ENCODE data around the gene TANC1. TPM values are rescaled to one million over a fixed set of nuclear protein-coding genes. Genes with fewer than 3 reads are reported as not detected.

The TANC1 gene
- total RNA-seq (under 1 TPM; 0.05 to 0.13 TPM), polyA plus RNA-seq (under 1 TPM in 2 of 3 donors, not detected in 1; 0.05 to 0.17 TPM), total RNA-seq (0 to 0.78 (median 0.27) reads per million in 6 experiments)

- DNase-seq (peak in 8 of 10 donors; percentile 8 to 42 (median 22)), ATAC-seq (peak; percentile 61 to 87)
- Mint-ChIP-seq H3K27me3 (peaks cover 18 to 49% (median 35%) of the 10 kb centered on the region in 5 donors), H3K4me3 (peak within 1 kb of the TSS; percentile 70 to 90 (median 83)), H3K9me3 (peaks cover 0 to 2% (median 0%) of the 10 kb centered on the region in 9 donors), H3K36me3 (no peaks in the 10 kb centered on the region), H3K27ac (peak within 1 kb of the TSS in 1 of 10 donors; percentile 48), H3K4me1 (peaks cover 7 to 17% (median 15%) of the 10 kb centered on the region in 4 donors)
- POLR2A ChIA-PET, result no interaction called here
These were observed at the start of gene TANC1 for GRCh38 chr2:158968396-158969161. TSS of gene TANC1 (plus strand) at chr2:158968640. CDS start at chr2:159065911, 97,271 bp downstream.

GRCh38 chr2:158921599-158922408, 46.6 kb upstream of the TANC1 start:
- ATAC-seq (no peak), DNase-seq (no peak)
- H3K9me3 Mint-ChIP-seq, result peaks cover 0 to 2% (median 0%) of the 10 kb centered on the region in 9 donors
- H3K36me3 Mint-ChIP-seq, result no peaks in the 10 kb centered on the region
- no peak overlapping the region for H3K4me3 Mint-ChIP-seq
- POLR2A ChIA-PET, result no interaction called here
- H3K27ac Mint-ChIP-seq, result no peak overlapping the region
- peaks cover 0 to 6% (median 2%) of the 10 kb centered on the region in 5 donors for H3K27me3 Mint-ChIP-seq
- no peaks in the 10 kb centered on the region for H3K4me1 Mint-ChIP-seq

GRCh38 chr2:158922601-158923000, 45.8 kb upstream of the TANC1 start:
- no peak for DNase-seq
- POLR2A ChIA-PET, result no interaction called here
- Mint-ChIP-seq H3K27ac (no peak overlapping the region), H3K9me3 (peaks cover 0 to 2% (median 0%) of the 10 kb centered on the region in 9 donors), H3K4me3 (no peak overlapping the region), H3K27me3 (peaks cover 0 to 6% (median 2%) of the 10 kb centered on the region in 5 donors), H3K36me3 (no peaks in the 10 kb centered on the region), H3K4me1 (no peaks in the 10 kb centered on the region)
- ATAC-seq, result no peak

GRCh38 chr2:158923180-158923594, 45.3 kb upstream of the TANC1 start:
- H3K9me3 Mint-ChIP-seq, result peaks cover 0 to 2% (median 0%) of the 10 kb centered on the region in 9 donors
- H3K27ac Mint-ChIP-seq, result no peak overlapping the region
- H3K4me3 Mint-ChIP-seq, result no peak overlapping the region
- peaks cover 0 to 6% (median 2%) of the 10 kb centered on the region in 5 donors for H3K27me3 Mint-ChIP-seq
- no peaks in the 10 kb centered on the region for H3K36me3 Mint-ChIP-seq
- ATAC-seq (no peak), DNase-seq (no peak)
- H3K4me1 Mint-ChIP-seq, result no peaks in the 10 kb centered on the region
- POLR2A ChIA-PET, result no interaction called here

GRCh38 chr2:158923641-158924040, 44.8 kb upstream of the TANC1 start:
- ATAC-seq (no peak), DNase-seq (no peak)
- Mint-ChIP-seq H3K4me3 (no peak overlapping the region), H3K4me1 (no peaks in the 10 kb centered on the region), H3K9me3 (peaks cover 0 to 5% (median 0%) of the 10 kb centered on the region in 9 donors), H3K27ac (no peak overlapping the region), H3K27me3 (peaks cover 1 to 7% (median 2%) of the 10 kb centered on the region in 5 donors), H3K36me3 (peaks cover 0 to 2% (median 0%) of the 10 kb centered on the region in 3 donors)
- POLR2A ChIA-PET, result no interaction called here

GRCh38 chr2:158926478-158926948, 41.9 kb upstream of the TANC1 start:
- Mint-ChIP-seq H3K4me3 (no peak overlapping the region), H3K4me1 (no peaks in the 10 kb centered on the region), H3K27ac (no peak overlapping the region), H3K9me3 (peaks cover 2 to 26% (median 9%) of the 10 kb centered on the region in 9 donors), H3K36me3 (peaks cover 0 to 15% (median 0%) of the 10 kb centered on the region in 3 donors), H3K27me3 (peaks cover under 1 to 11% (median 4%) of the 10 kb centered on the region in 5 donors)
- DNase-seq, result no peak
- POLR2A ChIA-PET, result interaction anchor here (0.8 kb wide), 1 partner anchor 184 kb away, joined by 3 read pairs; no protein-coding TSS in a partner anchor
- no peak for ATAC-seq

GRCh38 chr2:158928515-158928914, 39.9 kb upstream of the TANC1 start:
- H3K36me3 Mint-ChIP-seq, result peaks cover 0 to 15% (median 0%) of the 10 kb centered on the region in 3 donors
- DNase-seq, result no peak
- H3K27ac Mint-ChIP-seq, result no peak overlapping the region
- H3K9me3 Mint-ChIP-seq, result peaks cover 2 to 26% (median 9%) of the 10 kb centered on the region in 9 donors
- POLR2A ChIA-PET, result no interaction called here
- peaks cover 0 to 7% (median 4%) of the 10 kb centered on the region in 5 donors for H3K27me3 Mint-ChIP-seq
- no peak overlapping the region for H3K4me3 Mint-ChIP-seq
- H3K4me1 Mint-ChIP-seq, result no peaks in the 10 kb centered on the region
- no peak for ATAC-seq

GRCh38 chr2:158928965-158929364, 39.5 kb upstream of the TANC1 start:
- Mint-ChIP-seq H3K4me3 (no peak overlapping the region), H3K36me3 (peaks cover 0 to 15% (median 0%) of the 10 kb centered on the region in 3 donors), H3K27ac (no peak overlapping the region), H3K9me3 (peaks cover 2 to 26% (median 9%) of the 10 kb centered on the region in 9 donors), H3K4me1 (no peaks in the 10 kb centered on the region), H3K27me3 (peaks cover 0 to 7% (median 4%) of the 10 kb centered on the region in 5 donors)
- no peak for ATAC-seq
- POLR2A ChIA-PET, result no interaction called here
- DNase-seq, result no peak

GRCh38 chr2:158931572-158931971, 36.9 kb upstream of the TANC1 start:
- POLR2A ChIA-PET, result no interaction called here
- Mint-ChIP-seq H3K27me3 (peaks cover 2 to 7% (median 5%) of the 10 kb centered on the region in 5 donors), H3K27ac (no peak overlapping the region), H3K4me3 (no peak overlapping the region), H3K4me1 (no peaks in the 10 kb centered on the region), H3K9me3 (peaks cover 2 to 26% (median 8%) of the 10 kb centered on the region in 9 donors), H3K36me3 (peaks cover 0 to 15% (median 0%) of the 10 kb centered on the region in 3 donors)
- DNase-seq, result no peak
- ATAC-seq, result no peak

GRCh38 chr2:158932131-158932645, 36.3 kb upstream of the TANC1 start:
- POLR2A ChIA-PET, result no interaction called here
- DNase-seq (no peak), ATAC-seq (no peak)
- H3K27ac Mint-ChIP-seq, result no peak overlapping the region
- no peak overlapping the region for H3K4me3 Mint-ChIP-seq
- no peaks in the 10 kb centered on the region for H3K4me1 Mint-ChIP-seq
- H3K9me3 Mint-ChIP-seq, result peaks cover 2 to 26% (median 8%) of the 10 kb centered on the region in 9 donors
- peaks cover 0 to 15% (median 0%) of the 10 kb centered on the region in 3 donors for H3K36me3 Mint-ChIP-seq
- H3K27me3 Mint-ChIP-seq, result peaks cover 2 to 7% (median 5%) of the 10 kb centered on the region in 5 donors

GRCh38 chr2:158934170-158934569, 34.3 kb upstream of the TANC1 start:
- H3K27me3 Mint-ChIP-seq, result peaks cover 0 to 5% (median 4%) of the 10 kb centered on the region in 5 donors
- H3K27ac Mint-ChIP-seq, result no peak overlapping the region
- no peak overlapping the region for H3K4me3 Mint-ChIP-seq
- ATAC-seq, result no peak
- H3K9me3 Mint-ChIP-seq, result peaks cover 2 to 17% (median 7%) of the 10 kb centered on the region in 9 donors
- H3K4me1 Mint-ChIP-seq, result no peaks in the 10 kb centered on the region
- no peak for DNase-seq
- POLR2A ChIA-PET, result no interaction called here
- peaks cover 0 to 17% (median 3%) of the 10 kb centered on the region in 3 donors for H3K36me3 Mint-ChIP-seq

GRCh38 chr2:158935617-158936016, 32.8 kb upstream of the TANC1 start:
- Mint-ChIP-seq H3K4me1 (no peaks in the 10 kb centered on the region), H3K9me3 (peaks cover 0 to 5% (median 0%) of the 10 kb centered on the region in 9 donors), H3K27ac (no peak overlapping the region), H3K4me3 (no peak overlapping the region), H3K36me3 (peaks cover 0 to 13% (median 3%) of the 10 kb centered on the region in 3 donors), H3K27me3 (peaks cover 0 to 5% (median 0%) of the 10 kb centered on the region in 5 donors)
- POLR2A ChIA-PET, result no interaction called here
- DNase-seq (no peak), ATAC-seq (no peak)
